Prostate gland (tissue), 2 donors: Measurements from ENCODE around the gene ANKRD55.

Experiments used
- CTCF ChIP-seq, 4 experiments: fragments of 200-600 bp in 2 of 4; fragments of 450-650 bp in 2 of 4; sonication (generic) in 2 of 4; IDR thresholded peaks; 1 replicate in 3 of 4; 2 replicates in 1 of 4; pipeline ENCODE4 v1.5.1; 2016 to 2019; ENCODE audit warnings: antibody characterized with exemption in 4 of 4, mild to moderate bottlenecking in 2 of 4, moderate library complexity in 2 of 4
- POLR2A ChIP-seq: fragments of 450-650 bp; IDR thresholded peaks from one replicate; pipeline ENCODE4 v1.6.1; 2016; ENCODE audit warnings: antibody characterized with exemption, mild to moderate bottlenecking
- POLR2AphosphoS5 ChIP-seq: sonication (generic); formaldehyde crosslinking; IDR thresholded peaks from one replicate; pipeline ENCODE4 v1.6.1; 2017; ENCODE audit warnings: antibody characterized with exemption

- TF ChIP-seq POLR2AphosphoS5 (no peak), CTCF (IDR thresholded peaks at IDR 0.05) (no peak), POLR2A (no peak)
Measured at GRCh38 chr5:56088967-56089829, 143.9 kb downstream of the ANKRD55 start.
